ENCODE data around the gene DCDC1.

GRCh38 chr11:31001427-31001826 is 368.1 kb downstream of the DCDC1 start:
- no peak for TF ChIP-seq CTCF (conservative IDR thresholded peaks at IDR 0.05)
- TF ChIP-seq EZH2 (IDR thresholded peaks at IDR 0.05; ENCODE audit: low read depth): no peak
